Transverse colon (tissue), 4 donors: ENCODE measurements around the gene GABRR2.

Experiments used
- CTCF ChIP-seq, 5 experiments: fragments of 200-600 bp in 3 of 5; fragments of 450-650 bp in 2 of 5; sonication (generic) in 3 of 5; IDR thresholded peaks; 1 replicate in 2 of 5; 2 replicates in 3 of 5; pipeline ENCODE4 v1.5.1; 2016 to 2017; ENCODE audit warnings: antibody characterized with exemption in 5 of 5, inconsistent platforms in 3 of 5, mild to moderate bottlenecking in 2 of 5, moderate library complexity in 1 of 5
- EP300 ChIP-seq: sonication (generic); formaldehyde crosslinking; IDR thresholded peaks from one replicate; pipeline ENCODE4 v1.6.1; 2017; ENCODE audit warnings: antibody characterized with exemption, low read depth
- POLR2A ChIP-seq: fragments of 450-650 bp; IDR thresholded peaks from one replicate; pipeline ENCODE4 v1.6.1; 2016; ENCODE audit warnings: antibody characterized with exemption, mild to moderate bottlenecking, moderate library complexity
- POLR2AphosphoS5 ChIP-seq, 3 donors: sonication (generic); formaldehyde crosslinking; IDR thresholded peaks; one replicate each; pipeline ENCODE4 v1.6.1; 2016; ENCODE audit warnings: antibody characterized with exemption in 3 of 3

DNA sequence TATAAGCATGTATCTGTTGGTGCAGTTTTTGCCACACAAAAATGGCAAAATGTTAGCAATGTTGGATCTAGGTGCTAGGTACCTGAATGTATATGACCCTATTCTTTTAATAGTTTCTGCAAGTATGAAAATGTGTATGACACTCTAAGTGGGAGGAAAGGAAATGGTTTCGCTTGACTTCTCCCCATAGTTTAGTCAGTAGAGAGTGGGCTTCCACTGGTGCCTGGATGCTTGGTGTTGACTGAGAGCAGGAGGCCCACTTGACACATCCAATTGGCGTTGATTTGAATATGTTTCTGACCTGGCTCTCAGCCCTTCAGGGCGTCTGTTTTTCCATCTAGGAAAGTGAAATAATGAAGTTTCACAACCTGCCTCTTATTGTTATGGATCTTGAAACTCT is 56.2 kb downstream of the GABRR2 start:
- TF ChIP-seq CTCF (IDR thresholded peaks at IDR 0.05) (no peak), POLR2A (no peak), POLR2AphosphoS5 (IDR thresholded peaks at IDR 0.05) (no peak), EP300 (no peak)
